HUES48 (cell line): ENCODE measurements around the gene BNC2.

Experiments used
- H3K27ac ChIP-seq: one replicate; pipeline ENCODE4 v1.7.0; 2013; ENCODE audit warnings: low read depth, low read length, inconsistent platforms
- H3K27me3 ChIP-seq: 2 replicates; pipeline ENCODE4 v1.6.1; 2013; ENCODE audit warnings: mild to moderate bottlenecking, low read length; ENCODE audit not compliant: control insufficient read depth, insufficient read depth
- H3K36me3 ChIP-seq: 2 replicates; pipeline ENCODE4 v1.6.1; 2013; ENCODE audit warnings: low read length; ENCODE audit not compliant: control insufficient read depth, insufficient read depth
- H3K4me1 ChIP-seq: 2 replicates; pipeline ENCODE4 v1.6.1; 2013; ENCODE audit warnings: mild to moderate bottlenecking, low read length; ENCODE audit not compliant: control insufficient read depth, insufficient read depth
- H3K4me3 ChIP-seq: 2 replicates; pipeline ENCODE4 v1.5.1; 2013; ENCODE audit warnings: mild to moderate bottlenecking, low read depth, low read length
- H3K9ac ChIP-seq: 2 replicates; pipeline ENCODE4 v1.6.1; 2013; ENCODE audit warnings: mild to moderate bottlenecking, low read depth, low read length, moderate library complexity
- H3K9me3 ChIP-seq: 2 replicates; pipeline ENCODE4 v1.6.1; 2013; ENCODE audit warnings: low read length; ENCODE audit not compliant: control insufficient read depth, insufficient read depth

The BNC2 gene

DNA sequence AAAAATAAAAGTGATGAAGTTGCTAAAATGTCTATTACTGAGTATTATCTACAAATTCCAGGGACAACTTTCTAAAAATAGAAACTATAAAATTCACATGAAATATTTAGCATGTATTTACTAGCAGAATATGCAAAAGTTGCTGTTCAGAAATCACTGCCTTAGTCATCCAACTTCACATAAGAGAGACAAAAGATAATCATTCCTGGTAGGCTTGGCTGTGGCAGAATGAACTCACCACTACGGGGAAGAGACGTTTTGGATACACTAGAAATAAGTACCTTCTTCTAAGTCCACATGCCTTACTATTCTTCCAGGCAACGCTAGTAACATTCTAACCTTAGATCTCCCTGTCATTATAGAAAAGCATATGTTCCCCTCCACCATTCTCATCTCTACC, 272.2 kb downstream of the BNC2 start:
- Histone ChIP-seq H3K27ac (no peak overlapping the region), H3K36me3 (no peaks in the 10 kb centered on the region), H3K27me3 (no peaks in the 10 kb centered on the region), H3K4me1 (peaks cover 37% of the 10 kb centered on the region), H3K4me3 (no peak overlapping the region), H3K9ac (no peak overlapping the region), H3K9me3 (no peaks in the 10 kb centered on the region)

DNA sequence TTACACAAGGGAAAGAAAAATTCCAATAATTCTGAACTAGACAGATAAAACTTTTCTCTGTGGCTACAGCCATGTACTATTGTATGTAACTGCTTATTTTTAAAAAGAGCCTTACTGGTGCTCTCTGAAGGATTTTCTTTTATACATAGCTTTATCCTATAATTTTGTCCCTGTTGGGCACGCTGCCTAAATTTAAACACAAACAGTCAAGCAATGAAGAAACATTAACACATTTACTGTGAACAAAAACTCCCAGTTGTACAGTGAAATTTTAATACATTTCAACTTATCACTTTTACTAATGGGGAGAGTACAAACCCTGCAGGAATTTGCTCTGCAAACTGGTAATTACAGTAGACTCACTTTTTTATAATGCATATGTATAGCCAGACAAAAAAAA, 273.3 kb downstream of the BNC2 start:
- no peaks in the 10 kb centered on the region for H3K27me3 ChIP-seq
- peaks cover 33% of the 10 kb centered on the region for H3K4me1 ChIP-seq
- no peaks in the 10 kb centered on the region for H3K9me3 ChIP-seq
- H3K4me3 ChIP-seq, result no peak overlapping the region
- H3K9ac ChIP-seq, result no peak overlapping the region
- H3K36me3 ChIP-seq, result no peaks in the 10 kb centered on the region
- no peak overlapping the region for H3K27ac ChIP-seq

- Histone ChIP-seq H3K27me3 (no peaks in the 10 kb centered on the region), H3K9ac (no peak overlapping the region), H3K4me1 (peaks cover 23% of the 10 kb centered on the region; the same call in 1 of the 2 replicates), H3K4me3 (no peak overlapping the region), H3K9me3 (no peaks in the 10 kb centered on the region), H3K36me3 (no peaks in the 10 kb centered on the region), H3K27ac (no peak overlapping the region)
Measured at GRCh38 chr9:16595227-16595626, 275.2 kb downstream of the BNC2 start.

- Histone ChIP-seq H3K4me3 (no peak overlapping the region), H3K36me3 (no peaks in the 10 kb centered on the region), H3K27ac (no peak overlapping the region), H3K27me3 (no peaks in the 10 kb centered on the region), H3K9me3 (no peaks in the 10 kb centered on the region), H3K9ac (no peak overlapping the region), H3K4me1 (peaks cover 23% of the 10 kb centered on the region; the same call in 1 of the 2 replicates)
Measured at GRCh38 chr9:16594787-16595186, 275.7 kb downstream of the BNC2 start.

- Histone ChIP-seq H3K9me3 (no peaks in the 10 kb centered on the region), H3K27me3 (no peaks in the 10 kb centered on the region), H3K4me3 (no peak overlapping the region), H3K4me1 (peaks cover 23% of the 10 kb centered on the region; the same call in 1 of the 2 replicates), H3K27ac (no peak overlapping the region), H3K9ac (no peak overlapping the region), H3K36me3 (no peaks in the 10 kb centered on the region)
Measured at GRCh38 chr9:16593746-16594145, 276.7 kb downstream of the BNC2 start.

- Histone ChIP-seq H3K4me1 (peaks cover 6% of the 10 kb centered on the region; the same call in 1 of the 2 replicates), H3K9me3 (no peaks in the 10 kb centered on the region), H3K27me3 (no peaks in the 10 kb centered on the region), H3K27ac (no peak overlapping the region), H3K9ac (no peak overlapping the region), H3K4me3 (no peak overlapping the region), H3K36me3 (no peaks in the 10 kb centered on the region)
Measured at GRCh38 chr9:16591092-16591491, 279.4 kb downstream of the BNC2 start.

DNA sequence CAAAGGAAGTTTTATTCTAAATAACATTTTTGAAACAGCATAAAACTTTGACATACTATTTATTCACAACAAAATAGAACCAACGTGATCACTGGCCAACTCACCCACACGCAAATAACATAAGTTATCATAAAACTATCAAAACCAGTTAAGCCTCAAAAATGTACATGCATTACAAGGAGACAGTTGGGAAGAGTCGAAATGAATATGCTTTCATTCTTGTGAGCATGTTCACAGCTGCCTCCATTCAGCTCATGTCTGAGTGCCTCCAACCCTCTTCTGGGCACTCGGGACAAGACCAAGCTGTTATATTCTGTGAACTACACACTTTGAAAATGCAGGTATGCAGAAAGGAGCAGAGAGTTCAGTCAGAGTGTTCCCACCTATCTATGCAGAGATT, 284.9 kb downstream of the BNC2 start:
- H3K27me3 ChIP-seq, result no peaks in the 10 kb centered on the region
- H3K4me1 ChIP-seq, result no peaks in the 10 kb centered on the region
- H3K36me3 ChIP-seq, result peaks cover 4% of the 10 kb centered on the region; the same call in 1 of the 2 replicates
- no peak overlapping the region for H3K9ac ChIP-seq
- no peak overlapping the region for H3K4me3 ChIP-seq
- no peaks in the 10 kb centered on the region for H3K9me3 ChIP-seq
- no peak overlapping the region for H3K27ac ChIP-seq

- no peaks in the 10 kb centered on the region for H3K9me3 ChIP-seq
- H3K9ac ChIP-seq, result no peak overlapping the region
- peaks cover 4% of the 10 kb centered on the region; the same call in 1 of the 2 replicates for H3K36me3 ChIP-seq
- no peak overlapping the region for H3K27ac ChIP-seq
- peaks cover 27% of the 10 kb centered on the region for H3K4me1 ChIP-seq
- no peaks in the 10 kb centered on the region for H3K27me3 ChIP-seq
- no peak overlapping the region for H3K4me3 ChIP-seq
Measured at GRCh38 chr9:16579872-16580432, 290.5 kb downstream of the BNC2 start.

DNA sequence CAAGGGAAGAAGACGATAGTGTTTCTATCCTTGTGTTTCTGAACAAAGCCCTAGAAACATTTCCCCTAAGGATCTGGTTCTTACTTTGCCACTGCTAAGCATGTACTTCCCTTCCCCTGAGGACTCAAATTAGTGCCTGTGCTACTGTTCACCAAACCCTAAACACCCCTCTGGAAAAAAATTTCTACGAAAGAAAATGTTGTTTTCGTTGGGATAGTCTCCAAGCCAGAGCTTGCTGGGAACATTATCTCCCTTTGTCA, 294.6 kb downstream of the BNC2 start:
- H3K27ac ChIP-seq, result peak overlapping the region; percentile 2
- no peak overlapping the region for H3K4me3 ChIP-seq

GRCh38 chr9:16575142-16575985, 295.1 kb downstream of the BNC2 start:
- H3K36me3 ChIP-seq, result no peaks in the 10 kb centered on the region
- H3K27ac ChIP-seq, result peak overlapping the region; percentile 2
- H3K9ac ChIP-seq, result 0 out of 2 replicates have a peak overlapping the region, but pooled peaks have one; percentile 22
- H3K27me3 ChIP-seq, result no peaks in the 10 kb centered on the region
- peaks cover 48% of the 10 kb centered on the region for H3K4me1 ChIP-seq
- H3K4me3 ChIP-seq, result no peak overlapping the region
- H3K9me3 ChIP-seq, result no peaks in the 10 kb centered on the region

More for the DNA sequence above, 294.6 kb downstream of the BNC2 start:
- no peaks in the 10 kb centered on the region for H3K27me3 ChIP-seq
- H3K9ac ChIP-seq, result 0 out of 2 replicates have a peak overlapping the region, but pooled peaks have one; percentile 22
- H3K4me1 ChIP-seq, result peaks cover 45% of the 10 kb centered on the region
- H3K36me3 ChIP-seq, result no peaks in the 10 kb centered on the region
- H3K9me3 ChIP-seq, result no peaks in the 10 kb centered on the region

GRCh38 chr9:16572005-16572734, 298.3 kb downstream of the BNC2 start:
- Histone ChIP-seq H3K4me3 (no peak overlapping the region), H3K9me3 (no peaks in the 10 kb centered on the region), H3K9ac (no peak overlapping the region), H3K4me1 (peaks cover 67% of the 10 kb centered on the region), H3K27me3 (no peaks in the 10 kb centered on the region), H3K27ac (peak overlapping the region; percentile 24), H3K36me3 (no peaks in the 10 kb centered on the region)
